COLO668 (cell line): ENCODE data around the gene CELA2B.
"Not testable (repeated sequence)": the region's sequence is repeated elsewhere in the genome, so short reads cannot be mapped to it uniquely, and the experiment has no call there.

Source experiments
- DNase-seq: peaks from one replicate; lab custom pipeline; 2025; ENCODE audit not compliant: unreplicated experiment; lab: John Stamatoyannopoulos, UW

CELA2B gene

DNA sequence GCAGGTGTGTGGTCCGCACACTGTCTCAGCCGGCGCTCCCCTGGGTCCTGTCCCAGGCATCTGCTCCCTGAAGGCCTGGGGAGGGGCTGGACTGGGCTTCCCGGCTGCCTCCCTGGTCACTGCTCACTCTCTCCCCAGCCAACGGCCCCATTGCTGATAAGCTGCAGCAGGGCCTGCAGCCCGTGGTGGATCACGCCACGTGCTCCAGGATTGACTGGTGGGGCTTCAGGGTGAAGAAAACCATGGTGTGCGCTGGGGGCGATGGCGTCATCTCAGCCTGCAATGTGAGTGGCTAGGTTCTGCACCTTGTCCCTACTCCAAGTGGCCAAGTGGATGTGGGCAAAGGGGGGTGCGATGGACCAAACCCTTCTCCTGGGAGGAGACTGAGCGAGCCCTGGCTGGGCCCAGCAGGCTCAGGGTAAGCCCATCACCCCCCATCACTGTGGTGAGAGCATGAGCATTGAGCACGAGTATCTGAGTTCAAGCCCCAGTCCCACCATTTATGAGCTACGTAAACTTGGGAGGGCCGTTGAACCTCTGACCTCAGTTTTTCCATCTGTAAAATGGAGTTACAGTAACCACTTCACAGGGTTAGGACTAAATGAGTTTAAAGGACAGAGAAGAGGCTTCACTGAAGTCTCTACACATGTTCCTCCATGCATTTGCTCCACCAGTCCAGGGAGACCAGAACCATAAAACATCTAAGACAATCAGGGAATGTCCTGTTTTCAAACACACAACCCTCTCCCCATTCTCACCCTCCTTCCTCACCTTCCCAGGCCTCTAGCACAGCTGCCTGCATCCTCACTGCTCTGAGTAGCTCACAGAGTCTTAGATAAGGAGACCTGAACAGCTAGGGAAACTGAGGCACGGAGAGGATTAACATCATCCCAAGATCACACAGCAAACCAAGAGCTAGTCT is 31.2 kb upstream of the CELA2B start:
- DNase-seq: no peak

DNA sequence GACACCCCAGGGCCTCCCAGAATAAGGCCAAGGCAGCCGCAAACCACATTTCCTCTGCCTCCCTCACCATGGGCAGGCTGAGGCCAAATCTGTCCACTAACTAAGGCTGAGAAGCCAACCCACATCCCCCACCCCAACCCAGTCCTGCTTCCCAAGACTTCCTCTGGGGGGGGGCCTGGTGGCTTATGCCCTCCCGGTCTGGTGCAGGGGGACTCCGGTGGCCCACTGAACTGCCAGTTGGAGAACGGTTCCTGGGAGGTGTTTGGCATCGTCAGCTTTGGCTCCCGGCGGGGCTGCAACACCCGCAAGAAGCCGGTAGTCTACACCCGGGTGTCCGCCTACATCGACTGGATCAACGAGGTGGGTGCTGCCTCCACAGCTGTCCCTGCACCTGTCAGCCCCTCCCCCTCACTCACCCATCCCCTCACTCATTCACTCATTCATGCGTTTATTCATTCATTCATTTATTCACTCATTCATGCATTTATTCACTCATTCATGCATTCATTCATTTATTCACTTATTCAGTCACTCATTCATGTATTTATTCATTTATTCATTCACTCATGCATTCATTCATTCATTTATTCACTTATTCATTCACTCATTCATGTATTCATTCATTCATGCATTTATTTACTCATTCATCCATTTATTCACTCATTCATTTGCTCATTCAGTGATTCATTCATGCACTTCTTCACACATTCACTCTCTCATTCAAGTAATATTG is 30.3 kb upstream of the CELA2B start:
- DNase-seq: no peak

DNA sequence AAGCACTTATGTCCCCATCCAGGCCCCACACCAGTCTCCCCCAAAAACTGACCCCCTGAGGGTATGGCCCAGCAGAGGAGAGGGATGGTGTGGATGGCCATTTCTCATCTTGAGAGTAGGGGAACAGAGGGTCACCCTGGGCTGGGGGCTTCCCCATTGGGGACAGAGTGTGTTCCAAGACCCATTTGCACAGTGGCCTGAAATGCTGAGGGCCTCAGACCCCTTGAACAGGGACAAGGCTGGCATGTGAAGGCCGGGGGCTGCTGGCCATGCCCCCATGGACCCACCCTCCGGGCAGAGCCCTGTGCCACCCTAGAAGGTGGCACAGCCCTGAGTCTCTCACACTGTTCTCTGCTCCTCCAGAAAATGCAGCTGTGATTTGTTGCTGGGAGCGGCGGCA is 29.7 kb upstream of the CELA2B start:
- no peak for DNase-seq

DNA sequence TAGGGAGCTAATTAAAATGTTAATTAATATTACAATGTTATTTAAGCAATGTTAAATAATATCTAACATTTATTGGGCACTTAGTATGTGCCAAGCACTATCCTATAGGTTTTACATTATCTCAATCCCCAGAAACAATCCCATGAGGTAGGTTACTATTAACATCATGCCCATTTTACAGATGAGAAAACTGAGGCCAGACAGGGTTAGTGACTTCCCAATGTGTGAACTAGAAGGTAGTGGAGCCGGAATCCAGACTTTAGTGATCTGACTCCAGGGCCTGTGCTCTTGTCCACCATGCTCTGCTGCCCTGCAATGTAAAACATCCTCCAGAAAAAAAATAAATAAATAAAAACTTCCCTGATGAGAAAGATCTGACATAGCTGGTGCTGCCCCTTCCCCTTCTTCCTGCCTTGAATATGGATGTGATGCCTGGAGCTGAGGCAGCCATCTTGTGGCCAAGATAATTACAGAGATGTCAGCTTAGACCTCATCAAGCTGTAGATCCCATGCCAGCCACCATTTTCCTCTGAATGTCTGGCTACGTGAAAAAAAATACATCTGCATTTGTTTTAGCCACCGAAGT is 26.9 kb upstream of the CELA2B start:
- no peak for DNase-seq

DNA sequence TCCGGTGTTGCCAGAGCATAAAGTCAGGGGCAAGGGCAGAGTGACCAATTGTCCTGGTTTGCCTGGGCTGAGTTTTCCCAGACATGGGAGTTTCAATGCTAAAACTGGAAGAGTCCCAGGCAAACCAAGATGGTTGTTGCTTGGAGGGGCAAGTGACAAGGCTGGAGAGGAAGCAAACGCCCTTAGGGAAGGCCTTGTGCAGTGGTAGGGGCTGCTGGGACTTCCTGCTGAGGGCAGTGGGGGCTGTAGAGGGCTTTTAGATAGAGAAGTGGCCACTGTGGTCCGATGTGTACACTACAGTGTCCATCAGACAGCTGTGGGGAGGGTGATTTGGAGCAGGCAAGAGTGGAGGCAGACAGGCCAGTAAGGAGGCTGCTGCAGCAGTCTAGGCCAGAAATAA is 26.3 kb upstream of the CELA2B start:
- DNase-seq: no peak

DNA sequence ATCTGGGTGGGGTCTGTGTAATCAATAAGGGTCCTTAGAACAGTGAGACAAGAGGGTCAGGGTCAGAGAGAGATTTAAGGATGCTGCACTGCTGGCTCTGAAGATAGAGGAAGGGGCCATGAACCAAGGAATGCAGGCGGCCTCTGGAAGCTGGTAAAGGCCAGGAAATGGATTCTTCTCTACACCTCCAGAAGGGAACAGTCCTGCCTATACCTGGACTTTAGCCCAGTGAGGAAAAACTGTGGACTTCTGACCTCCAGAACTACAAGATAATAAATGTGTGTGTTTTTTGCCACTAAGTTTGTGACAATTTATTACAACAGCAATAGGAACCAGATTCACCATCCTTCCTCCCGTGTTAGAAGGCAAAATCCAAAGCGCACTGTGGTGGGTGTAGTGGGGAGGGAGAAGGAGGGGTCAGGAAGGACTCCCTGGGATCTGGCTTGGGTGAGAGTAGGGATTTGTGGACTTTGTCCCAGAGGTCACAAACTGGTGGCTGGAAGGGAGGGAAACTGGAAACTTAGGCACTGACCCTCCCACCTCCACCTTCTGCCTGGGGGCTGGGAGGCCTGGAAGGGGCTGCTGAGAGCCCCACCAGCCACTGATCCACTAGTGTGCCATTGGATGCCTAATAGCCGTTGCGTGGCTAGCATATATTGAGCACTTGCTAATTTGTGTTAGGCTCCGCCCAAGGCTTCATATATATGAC is 24.7 kb upstream of the CELA2B start:
- DNase-seq: no peak

DNA sequence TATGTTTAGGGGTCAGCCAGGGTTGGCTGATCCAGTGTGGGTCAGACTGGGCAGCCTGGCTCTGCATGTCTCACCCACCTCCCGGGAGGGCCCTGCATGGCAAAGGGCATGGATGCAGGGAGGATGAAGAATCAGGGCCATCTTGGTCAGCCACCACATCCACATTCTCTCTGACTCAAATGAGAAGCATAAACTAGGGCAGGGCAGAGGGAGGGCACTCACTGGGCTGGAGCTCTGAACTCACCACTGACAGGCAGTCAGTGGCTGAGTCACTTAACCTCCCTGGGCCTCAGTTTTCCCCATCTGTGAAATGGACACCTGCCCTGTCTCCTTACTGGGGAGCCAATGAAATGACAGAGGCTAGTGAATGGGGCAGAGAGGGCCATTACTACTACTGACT is 23.7 kb upstream of the CELA2B start:
- no peak for DNase-seq

DNA sequence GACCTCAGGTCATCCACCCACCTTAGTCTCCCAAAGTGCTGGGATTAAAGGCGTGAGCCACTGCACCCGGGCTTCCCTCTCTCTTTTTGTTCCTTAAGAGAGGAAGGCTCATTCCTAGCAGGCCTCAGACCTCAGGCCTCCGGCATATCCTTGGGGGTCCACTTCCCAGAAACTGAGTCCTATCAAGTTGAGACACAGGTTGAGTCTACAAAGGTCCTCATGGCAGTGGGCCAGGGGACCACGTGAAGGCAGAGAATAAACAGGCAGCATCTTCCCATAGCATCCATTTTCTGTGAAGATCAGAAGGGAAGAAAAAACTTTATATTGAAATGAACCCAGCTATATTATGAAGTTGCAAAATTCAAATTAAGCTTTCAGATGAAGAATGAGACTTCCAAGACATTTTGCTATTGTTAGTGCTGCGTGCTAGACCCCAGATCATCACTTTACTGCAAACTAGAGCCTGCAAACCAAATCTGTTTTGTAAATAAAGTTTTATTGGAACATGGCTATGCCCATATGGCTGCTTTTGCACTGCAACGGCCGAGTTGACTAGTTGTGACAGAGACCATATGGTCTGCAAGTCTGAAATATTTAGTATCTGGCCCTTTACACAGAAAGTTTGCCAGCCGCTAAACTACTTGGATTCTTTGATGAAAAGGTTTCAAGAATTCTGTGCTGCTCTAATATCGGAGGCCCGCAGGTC is 22.9 kb upstream of the CELA2B start:
- DNase-seq: no peak

DNA sequence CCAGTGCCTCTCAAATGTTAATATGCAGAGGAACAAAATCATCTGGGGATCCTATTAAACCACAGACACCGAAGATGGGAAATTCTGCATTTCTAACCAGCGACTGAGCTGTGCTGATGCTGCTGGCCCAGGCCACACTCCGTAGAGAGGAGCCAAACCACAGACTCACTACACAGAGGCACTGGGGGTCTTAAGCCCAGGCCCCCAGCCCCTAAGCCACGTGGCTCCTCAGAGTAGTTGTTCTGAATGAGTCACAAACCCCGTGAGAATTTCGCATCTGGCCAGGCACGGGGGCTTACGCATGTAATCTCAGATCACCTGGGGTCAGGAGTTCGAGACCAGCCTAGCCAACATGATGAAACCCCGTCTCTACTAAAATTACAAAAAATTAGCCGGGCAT is 22.2 kb upstream of the CELA2B start:
- DNase-seq: no peak

DNA sequence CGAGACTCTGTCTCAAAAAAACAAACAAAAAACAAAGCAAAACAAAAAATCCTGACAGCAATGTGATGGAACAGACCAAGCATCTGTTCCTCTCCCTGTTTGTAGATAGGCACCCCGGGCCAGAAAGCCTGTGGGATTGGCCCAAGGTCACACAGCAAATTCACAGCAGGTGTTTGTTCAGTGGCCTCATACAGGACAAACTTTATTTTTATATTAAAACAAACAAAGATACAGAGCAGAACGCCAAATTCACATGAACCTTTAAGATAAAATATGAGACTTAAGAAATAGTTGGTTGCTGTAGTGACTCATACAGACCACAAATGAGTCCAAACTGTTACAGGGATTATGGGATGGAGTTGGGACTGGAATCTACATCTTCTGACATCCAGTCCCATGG is 21.6 kb upstream of the CELA2B start:
- no peak for DNase-seq

DNA sequence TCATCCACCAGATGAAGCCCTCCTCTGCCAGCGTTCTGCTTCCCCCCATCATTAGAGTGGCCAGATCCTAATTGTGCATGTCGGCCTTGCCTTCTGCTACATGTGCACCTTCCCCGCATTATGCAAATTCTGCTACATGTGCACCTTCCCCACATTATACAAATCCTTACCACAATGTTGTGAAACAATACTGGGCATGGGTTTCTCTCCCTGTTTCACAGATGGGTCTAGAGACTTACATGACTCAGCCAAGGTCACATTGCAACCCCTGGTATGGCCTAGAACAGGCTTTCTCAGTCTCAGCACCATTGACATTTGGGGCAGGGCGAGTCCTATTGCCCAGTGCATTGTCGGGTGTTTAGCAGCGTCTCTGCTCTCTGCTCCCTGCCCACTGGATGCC is 20.4 kb upstream of the CELA2B start:
- DNase-seq: no peak

DNA sequence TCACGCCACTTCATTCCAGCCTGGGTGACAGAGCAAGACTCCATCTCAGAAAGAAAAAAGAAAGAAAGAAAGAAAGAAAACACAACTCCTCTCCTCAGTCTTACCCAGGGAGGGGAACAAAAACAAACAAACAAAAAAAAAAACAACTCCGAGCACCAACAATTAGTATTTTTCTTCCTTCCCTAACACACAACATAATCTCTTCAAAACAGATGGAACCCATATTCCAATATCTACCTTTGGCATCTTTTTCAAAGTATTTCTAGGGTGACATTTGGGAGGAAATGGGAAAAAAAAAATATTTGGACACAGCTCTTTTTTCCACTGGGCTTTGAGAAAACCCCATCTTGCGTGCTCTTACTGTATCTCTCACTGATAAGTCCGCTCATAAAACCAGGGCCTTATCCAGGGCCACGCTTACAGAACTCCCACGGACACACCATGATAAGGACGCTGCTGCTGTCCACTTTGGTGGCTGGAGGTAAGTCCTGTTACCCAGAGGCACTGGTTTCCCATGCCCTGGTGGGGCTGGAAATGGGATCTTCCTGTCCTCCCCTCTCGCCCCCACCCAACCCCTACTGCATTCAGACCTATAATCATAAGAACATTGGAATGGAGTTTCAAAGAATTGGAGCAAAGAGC is 19.5 kb upstream of the CELA2B start, which contains the start of gene CELA2A:
CELA2A (plus strand) TSS at position 420 of the 642 bp plus-strand sequence; CDS start at position 442, 22 bp downstream.
- no peak for DNase-seq

DNA sequence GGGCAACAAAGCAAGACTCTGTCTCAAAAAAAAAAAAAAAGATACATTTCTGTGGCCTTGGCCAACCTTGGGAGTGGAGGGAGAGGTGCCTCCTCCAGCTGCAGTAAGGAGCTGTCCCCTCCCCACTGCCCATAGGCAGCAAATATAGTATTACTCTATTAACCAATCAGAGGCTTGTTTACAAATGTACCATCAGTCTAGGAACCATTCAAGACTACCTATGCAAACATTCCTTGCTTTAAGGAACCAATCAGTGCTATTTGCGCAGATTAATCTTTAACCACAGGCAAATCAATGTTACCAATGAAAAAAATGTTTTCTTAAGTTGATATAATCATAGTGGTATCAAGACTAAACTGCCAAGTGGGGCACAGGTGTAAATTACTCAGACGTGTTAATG is 18.3 kb upstream of the CELA2B start:
- DNase-seq: no peak

DNA sequence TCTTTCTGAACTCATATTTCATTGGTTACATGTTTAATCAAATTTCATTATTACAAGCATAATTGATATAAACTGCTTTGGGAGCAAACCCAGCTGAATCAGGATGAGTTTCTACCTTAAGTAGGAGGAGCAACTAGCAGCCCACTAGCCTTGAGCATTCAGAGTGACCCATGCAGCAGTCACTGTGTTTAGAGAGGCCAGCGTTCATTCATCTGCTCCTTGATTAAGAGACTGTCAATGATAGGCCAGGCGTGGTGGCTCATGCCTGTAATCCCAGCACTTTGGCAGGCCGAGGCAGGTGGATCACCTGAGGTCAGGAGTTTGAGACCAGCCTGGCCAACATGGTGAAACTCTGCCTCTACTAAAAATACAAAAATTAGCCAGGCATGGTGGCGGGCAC is 17.5 kb upstream of the CELA2B start:
- not testable (repeated sequence) for DNase-seq

DNA sequence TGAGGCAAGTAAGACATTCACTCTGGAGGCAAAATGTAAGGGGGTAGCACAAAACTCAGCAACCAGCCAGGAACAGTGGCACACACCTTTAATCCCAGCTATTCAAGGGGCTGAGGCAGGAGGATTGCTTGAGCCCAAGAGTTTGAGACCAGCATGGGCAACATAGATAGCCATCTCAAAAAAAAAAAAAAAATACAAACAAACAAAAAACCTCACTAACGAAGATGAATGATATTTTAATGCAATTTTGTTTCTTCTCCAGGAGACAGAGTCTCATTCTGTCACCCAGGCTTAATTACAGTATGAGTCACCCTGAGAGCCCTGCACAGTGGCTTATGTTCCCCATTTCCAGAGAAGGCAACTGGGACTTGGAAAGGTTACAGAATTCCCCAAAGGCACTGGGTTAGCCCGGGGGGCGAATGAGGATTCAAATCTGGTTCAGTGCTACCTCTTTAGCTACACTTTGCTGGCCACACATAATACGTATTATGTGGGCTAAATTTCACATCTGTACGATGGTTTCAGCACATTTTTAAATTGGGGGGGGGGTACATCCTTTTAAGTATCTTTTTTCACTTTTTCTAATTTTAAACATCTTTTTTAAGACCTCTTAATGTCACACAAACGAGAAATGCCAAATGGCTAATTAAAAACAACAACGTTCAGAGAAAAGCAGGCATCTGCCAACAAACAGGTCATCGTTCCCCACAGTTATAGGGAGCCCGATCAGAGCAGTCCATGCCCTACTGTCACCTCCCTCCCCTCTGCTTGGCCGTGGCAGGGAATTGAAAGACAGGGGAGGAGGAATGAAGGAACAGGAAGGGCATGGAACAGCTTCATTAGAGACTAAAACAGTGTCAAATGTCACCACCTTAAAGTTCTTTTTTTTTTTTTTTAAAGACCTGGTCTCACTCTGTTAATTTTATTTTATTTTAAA is 15.9 kb upstream of the CELA2B start:
- DNase-seq: peak; percentile 32

DNA sequence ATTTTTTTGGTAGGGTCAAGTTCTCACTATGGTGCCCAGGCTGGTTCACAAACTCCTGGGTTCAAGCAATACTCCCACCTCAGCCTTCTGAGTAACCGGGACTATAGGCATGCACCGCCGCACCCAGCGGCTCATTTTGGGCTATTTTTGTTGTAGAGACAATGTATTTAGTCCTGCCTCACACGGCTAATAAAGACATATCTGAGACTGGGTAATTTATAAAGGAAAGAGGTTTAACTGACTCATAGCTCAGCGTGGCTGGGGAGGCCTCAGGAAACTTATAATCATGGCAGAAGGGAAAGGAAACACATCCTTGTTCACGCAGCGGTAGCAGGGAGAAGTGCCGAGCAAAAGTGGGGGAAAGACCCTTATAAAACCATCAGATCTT is 15.2 kb upstream of the CELA2B start:
- DNase-seq: no peak

DNA sequence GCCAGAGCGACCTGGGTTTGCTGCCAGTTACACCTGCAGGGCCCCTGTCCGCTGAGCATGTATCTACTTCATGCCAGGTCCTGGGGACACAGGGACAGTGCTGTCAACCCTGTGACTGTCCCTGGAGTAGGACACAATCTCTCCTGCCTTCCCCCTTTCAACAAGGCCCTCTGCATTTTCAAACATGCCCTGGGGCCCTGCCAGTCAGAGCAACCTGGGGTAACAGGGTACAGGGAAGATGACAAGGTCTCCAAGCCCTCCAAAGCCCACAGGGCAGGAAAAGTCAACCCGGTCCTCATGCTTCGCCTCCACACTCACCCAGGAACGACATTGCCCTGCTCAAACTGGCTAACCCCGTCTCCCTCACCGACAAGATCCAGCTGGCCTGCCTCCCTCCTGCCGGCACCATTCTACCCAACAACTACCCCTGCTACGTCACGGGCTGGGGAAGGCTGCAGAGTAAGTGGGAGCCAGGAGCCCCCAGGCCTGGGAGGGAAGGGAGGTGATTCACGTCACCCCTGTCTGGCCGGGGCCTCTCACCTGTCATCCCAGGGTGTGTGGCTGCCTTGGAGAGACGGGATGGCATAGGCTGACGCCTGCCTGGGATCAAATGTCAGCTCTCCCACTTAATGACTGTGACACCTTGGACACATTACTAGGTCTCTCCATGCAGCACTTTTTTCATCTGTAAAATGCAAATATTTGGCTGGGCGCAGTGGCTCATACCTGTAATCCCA is 12.7 kb upstream of the CELA2B start:
- peak; percentile 92 for DNase-seq

DNA sequence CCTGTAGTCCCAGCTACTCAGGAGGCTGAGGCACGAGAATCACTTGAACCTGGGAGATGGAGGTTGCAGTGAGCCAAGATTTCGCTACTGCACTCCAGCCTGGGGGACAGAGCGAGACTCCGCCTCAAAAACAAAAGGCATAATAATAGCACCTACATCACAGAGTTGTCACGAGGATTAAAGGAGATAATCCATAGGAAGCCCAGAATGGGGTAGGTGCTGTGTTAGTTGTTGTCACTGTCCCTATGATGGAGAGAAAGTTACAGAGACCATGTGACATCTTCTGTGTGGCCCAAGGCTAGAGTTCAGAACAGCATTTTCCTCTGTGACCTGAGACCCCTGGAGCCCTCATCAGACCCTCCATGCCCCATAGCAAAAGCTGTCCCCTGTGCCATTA is 12.0 kb upstream of the CELA2B start:
- not testable (repeated sequence) for DNase-seq
